ENCODE results near the gene ERICH4. TPM values are rescaled to one million over a fixed set of nuclear protein-coding genes. Genes with fewer than 3 reads are reported as not detected.

The ERICH4 gene
- total and polyA plus RNA-seq, 2 donors (not counting 1 experiment from before 2014, with no cell fraction given) = not detected

GRCh38 chr19:41449865-41450178 is 6.9 kb downstream of the ERICH4 start:
- Histone ChIP-seq H2AFZ (ENCODE audit: insufficient read depth, low read depth, low read length, poor library complexity, severe bottlenecking) (peak overlapping the region; percentile 74), H3K79me2 (ENCODE audit: control insufficient read depth, insufficient read depth, low read length) (no peaks in the 10 kb centered on the region), H3K4me1 (ENCODE audit: control insufficient read depth in 2 of 2, insufficient read depth in 2 of 2, low read length in 2 of 2) (peaks cover 12 to 22% of the 10 kb centered on the region in 2 donors), H3K27ac (ENCODE audit: low read length in 2 of 2) (no peak overlapping the region), H3K4me3 (ENCODE audit: control extremely low read depth in 1 of 5, extremely low read depth in 1 of 5, insufficient read depth in 1 of 5, low read depth in 2 of 5, low read length in 4 of 5) (no peak overlapping the region), H3K4me2 (replicated peaks; ENCODE audit: low read depth, low read length, poor library complexity, severe bottlenecking) (no peak overlapping the region), H3K9ac (ENCODE audit: low read length) (no peak overlapping the region), H3K27me3 (replicated peaks in 1 of 4; ENCODE audit: control extremely low read depth in 1 of 4, control insufficient read depth in 3 of 4, insufficient read depth in 4 of 4, low read length in 3 of 4) (no peaks in the 10 kb centered on the region), H4K20me1 (ENCODE audit: control insufficient read depth, insufficient read depth, low read length, poor library complexity, severe bottlenecking) (no peaks in the 10 kb centered on the region), H3K9me3 (ENCODE audit: control extremely low read depth in 1 of 3, control insufficient read depth in 2 of 3, insufficient read depth in 1 of 3, low read length in 2 of 3) (no peaks in the 10 kb centered on the region), H3K36me3 (replicated peaks in 1 of 2; ENCODE audit: control extremely low read depth in 1 of 2, control insufficient read depth in 1 of 2, extremely low read depth in 1 of 2, insufficient read depth in 2 of 2, low read length in 1 of 2) (no peaks in the 10 kb centered on the region)
- CTCF ChIA-PET = interaction anchor here (0.7 to 10.9 kb wide), 26 partner anchors 7 to 246 kb away, joined by 3 to 442 read pairs (median 6); partner anchors contain the start of genes B3GNT8, B9D2, CEACAM21 and DMAC2
- no peaks in the 10 kb centered on the region for H3K9me3 Mint-ChIP-seq (ENCODE audit: insufficient read depth)
- no peak for DNase-seq
- H3K27me3 Mint-ChIP-seq = peaks cover 4% of the 10 kb centered on the region
- H3K4me1 Mint-ChIP-seq = peaks cover 23% of the 10 kb centered on the region
- 75% methylated on average over 1 of the region's 3 CpGs for WGBS (ENCODE audit: insufficient coverage)
- TF ChIP-seq CTCF (IDR thresholded peaks at IDR 0.05) (no peak), EZH2 (IDR thresholded peaks at IDR 0.05; ENCODE audit: borderline replicate concordance, insufficient read depth, low read depth, low read length, poor library complexity, severe bottlenecking) (no peak)
- no peak overlapping the region for H3K4me3 Mint-ChIP-seq
- POLR2A ChIA-PET = interaction anchor here (0.7 kb wide), 1 partner anchor 56 kb away, joined by 3 read pairs; no protein-coding TSS in a partner anchor
- no peak for ATAC-seq (ENCODE audit: low read depth)
- intact Hi-C loops (cut with micrococcal nuclease) = loop anchor here (1.0 kb wide), 6 partner anchors 66 to 145 kb away; no protein-coding TSS in a partner anchor
- no peak overlapping the region for H3K27ac Mint-ChIP-seq

- DNase-seq (no peak), ATAC-seq (ENCODE audit: low read depth) (no peak)
- H3K27ac Mint-ChIP-seq = peak overlapping the region; percentile 13
- H3K27ac ChIP-seq (ENCODE audit: low read length in 2 of 2) = no peak overlapping the region
- H3K27me3 ChIP-seq (replicated peaks in 1 of 4; ENCODE audit: control extremely low read depth in 1 of 4, control insufficient read depth in 3 of 4, insufficient read depth in 4 of 4, low read length in 3 of 4) = no peaks in the 10 kb centered on the region
- 88% methylated on average over 5 of the region's 6 CpGs for WGBS (ENCODE audit: insufficient coverage)
- H3K79me2 ChIP-seq (ENCODE audit: control insufficient read depth, insufficient read depth, low read length) = no peaks in the 10 kb centered on the region
- H3K4me1 ChIP-seq (ENCODE audit: control insufficient read depth in 2 of 2, insufficient read depth in 2 of 2, low read length in 2 of 2) = peaks cover 12 to 22% of the 10 kb centered on the region in 2 donors
- CTCF ChIA-PET = interaction anchor here (0.9 to 10.9 kb wide), 5 partner anchors 13 to 162 kb away, joined by 3 to 442 read pairs (median 10); partner anchors contain the start of genes CEACAM21 and DMAC2
- no peak overlapping the region for H3K4me2 ChIP-seq (replicated peaks; ENCODE audit: low read depth, low read length, poor library complexity, severe bottlenecking)
- no peaks in the 10 kb centered on the region for H4K20me1 ChIP-seq (ENCODE audit: control insufficient read depth, insufficient read depth, low read length, poor library complexity, severe bottlenecking)
- no peak overlapping the region for H3K4me3 ChIP-seq (ENCODE audit: control extremely low read depth in 1 of 5, extremely low read depth in 1 of 5, insufficient read depth in 1 of 5, low read depth in 2 of 5, low read length in 4 of 5)
- no peak for TF ChIP-seq EZH2 (IDR thresholded peaks at IDR 0.05; ENCODE audit: borderline replicate concordance, insufficient read depth, low read depth, low read length, poor library complexity, severe bottlenecking)
- TF ChIP-seq CTCF (IDR thresholded peaks at IDR 0.05) = no peak
- H3K27me3 Mint-ChIP-seq = peaks cover 6% of the 10 kb centered on the region
- POLR2A ChIA-PET = no interaction called here
- intact Hi-C loops (cut with micrococcal nuclease) = no loop called here
- H3K4me3 Mint-ChIP-seq = no peak overlapping the region
- no peaks in the 10 kb centered on the region for H3K9me3 ChIP-seq (ENCODE audit: control extremely low read depth in 1 of 3, control insufficient read depth in 2 of 3, insufficient read depth in 1 of 3, low read length in 2 of 3)
- H3K4me1 Mint-ChIP-seq = peaks cover 37% of the 10 kb centered on the region
- no peak overlapping the region for H2AFZ ChIP-seq (ENCODE audit: insufficient read depth, low read depth, low read length, poor library complexity, severe bottlenecking)
- no peaks in the 10 kb centered on the region for H3K36me3 ChIP-seq (replicated peaks in 1 of 2; ENCODE audit: control extremely low read depth in 1 of 2, control insufficient read depth in 1 of 2, extremely low read depth in 1 of 2, insufficient read depth in 2 of 2, low read length in 1 of 2)
- H3K9ac ChIP-seq (ENCODE audit: low read length) = no peak overlapping the region
- H3K9me3 Mint-ChIP-seq (ENCODE audit: insufficient read depth) = no peaks in the 10 kb centered on the region
Measured at GRCh38 chr19:41452584-41453275, 9.8 kb downstream of the ERICH4 start.

Measured in B cell (primary cell).